HG02970 (cell line): ENCODE data around the gene OR10A2.
"Not testable (repeated sequence)": the region's sequence is repeated elsewhere in the genome, so short reads cannot be mapped to it uniquely, and the experiment has no call there.

Source experiments
- ATAC-seq: cut with Tn5 transposase; IDR thresholded peaks from one replicate; pipeline ENCODE4 v1.9.1; 2021; ENCODE audit warnings: mild to moderate bottlenecking, moderate library complexity, moderate number of reproducible peaks; ENCODE audit not compliant: unreplicated experiment, low FRiP score

The OR10A2 gene, protein sequence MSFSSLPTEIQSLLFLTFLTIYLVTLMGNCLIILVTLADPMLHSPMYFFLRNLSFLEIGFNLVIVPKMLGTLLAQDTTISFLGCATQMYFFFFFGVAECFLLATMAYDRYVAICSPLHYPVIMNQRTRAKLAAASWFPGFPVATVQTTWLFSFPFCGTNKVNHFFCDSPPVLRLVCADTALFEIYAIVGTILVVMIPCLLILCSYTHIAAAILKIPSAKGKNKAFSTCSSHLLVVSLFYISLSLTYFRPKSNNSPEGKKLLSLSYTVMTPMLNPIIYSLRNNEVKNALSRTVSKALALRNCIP

DNA sequence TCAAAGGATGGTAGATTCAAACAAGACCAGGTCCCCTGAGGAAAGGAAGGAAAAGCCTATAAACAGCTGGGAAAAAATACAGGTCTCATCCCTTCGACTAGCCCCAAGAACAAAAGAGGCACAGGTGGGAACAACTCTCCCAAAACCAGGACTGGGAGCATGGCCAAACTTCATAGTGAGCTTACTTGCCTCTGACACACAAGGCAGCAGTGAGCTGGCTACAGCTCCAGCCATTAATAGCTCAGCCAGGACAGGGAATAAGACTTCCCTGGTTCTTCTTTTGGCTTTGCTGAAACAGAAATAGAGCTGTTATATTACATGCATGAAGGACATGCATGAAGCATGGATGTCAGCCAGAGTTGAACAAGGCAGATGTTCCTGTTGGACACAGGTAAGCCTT lies at the start of gene OR10A2:
OR10A2 (plus strand) TSS at position 97 of the 400 bp plus-strand sequence. CDS start 6,698 bp downstream, outside the sequence.
- no peak for ATAC-seq

DNA sequence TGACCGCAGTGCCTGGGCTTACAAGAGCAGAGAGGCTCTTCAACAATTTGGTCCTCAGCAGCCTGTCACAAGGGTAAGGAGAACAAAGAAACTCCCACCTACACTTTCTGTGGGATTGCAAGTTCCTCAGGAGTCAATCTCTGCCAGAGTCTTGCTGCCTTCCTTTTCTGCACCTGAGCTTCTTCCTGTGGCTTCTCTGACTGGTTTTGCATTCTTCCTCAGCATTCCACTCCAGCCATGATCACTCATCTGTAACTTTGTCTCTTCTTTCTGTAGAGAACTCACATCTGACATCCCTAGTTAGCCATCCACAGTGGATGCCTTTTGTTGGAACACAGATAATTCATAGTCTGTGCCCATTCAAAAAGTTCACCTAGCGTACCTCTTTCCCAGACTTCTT lies 49.2 kb upstream of the OR10A2 start:
- ATAC-seq: no peak

DNA sequence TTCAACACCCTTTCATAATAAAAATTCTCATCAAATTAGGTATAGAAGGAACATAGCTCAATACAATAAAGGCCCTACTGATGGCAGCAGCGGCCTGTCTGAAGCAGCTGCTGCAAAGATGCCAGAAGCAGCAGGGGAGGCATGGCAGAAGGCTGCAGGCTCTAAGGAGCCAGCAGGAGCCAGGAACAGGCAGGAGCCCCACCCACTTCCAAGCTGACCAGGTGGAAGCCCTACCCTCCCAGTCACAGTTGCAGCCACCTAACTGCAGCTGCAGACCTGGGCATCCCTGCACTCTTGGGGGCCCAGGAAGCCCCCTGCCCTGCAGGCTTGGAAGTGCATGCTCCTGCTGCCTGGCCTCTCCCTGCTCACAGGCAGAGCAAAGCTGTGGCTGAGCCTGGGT lies 45.2 kb upstream of the OR10A2 start:
- ATAC-seq: no peak

GRCh38 chr11:6818967-6819366 lies 43.9 kb upstream of the OR10A2 start:
- ATAC-seq: no peak

GRCh38 chr11:6824136-6824823 lies 38.6 kb upstream of the OR10A2 start:
- no peak for ATAC-seq

GRCh38 chr11:6825231-6825744 lies 37.6 kb upstream of the OR10A2 start:
- ATAC-seq: no peak

DNA sequence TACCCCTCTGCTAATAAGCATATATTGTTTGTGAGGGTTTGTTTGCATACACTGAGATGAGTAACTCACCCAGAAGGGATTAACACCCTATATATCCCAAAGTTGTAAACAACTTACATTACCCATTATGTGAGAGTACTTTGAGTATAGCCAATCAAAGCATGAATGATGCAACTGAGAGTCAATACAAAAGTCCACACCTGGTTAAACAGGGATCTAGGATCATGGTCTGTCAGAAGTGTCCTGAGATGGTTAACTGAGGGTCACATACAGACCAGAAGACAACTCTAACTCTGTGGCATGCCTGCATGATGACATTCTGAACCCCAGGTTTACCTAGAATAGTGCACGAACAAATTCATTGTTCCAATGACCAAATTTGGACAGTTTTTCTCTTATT lies 34.8 kb upstream of the OR10A2 start:
- ATAC-seq: no peak

DNA sequence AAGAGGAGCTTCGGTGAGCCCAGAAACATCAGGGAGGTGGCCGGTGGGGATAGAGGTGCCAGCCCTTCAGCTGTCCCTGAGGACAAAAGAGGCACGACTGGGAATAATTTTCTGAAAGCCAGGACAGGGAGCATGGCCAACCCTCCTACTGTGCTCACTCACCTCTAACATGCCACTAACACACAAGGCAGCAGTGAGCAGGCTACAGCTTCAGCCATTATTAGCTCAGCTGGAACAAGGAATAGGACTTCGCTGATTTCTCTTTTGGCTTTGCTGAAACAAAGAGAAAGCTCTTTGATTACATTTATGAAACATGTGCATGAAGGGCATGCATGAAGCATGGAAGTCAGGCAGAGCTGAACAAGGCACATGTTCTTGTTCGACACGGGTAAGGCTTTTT lies 29.5 kb upstream of the OR10A2 start:
- ATAC-seq: no peak

DNA sequence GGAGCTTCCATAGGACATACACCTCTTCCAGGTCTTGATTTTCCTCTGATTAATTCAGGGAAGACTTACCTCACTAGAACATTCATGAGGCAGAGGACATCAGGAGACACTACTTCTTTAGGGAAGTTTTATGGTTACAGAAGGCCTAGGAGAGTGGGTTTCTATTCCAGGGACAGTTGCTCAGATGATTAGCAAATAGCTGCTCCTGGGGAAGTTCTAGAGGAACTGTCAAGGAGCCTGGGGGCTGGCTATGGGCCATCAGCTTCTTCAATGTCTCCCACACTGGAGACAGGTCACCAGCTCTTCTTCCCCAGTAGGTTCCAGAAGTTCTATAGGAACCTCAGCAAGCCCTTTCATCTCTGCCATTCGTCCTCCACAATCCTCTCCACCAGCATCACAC lies 28.8 kb upstream of the OR10A2 start:
- ATAC-seq: no peak

DNA sequence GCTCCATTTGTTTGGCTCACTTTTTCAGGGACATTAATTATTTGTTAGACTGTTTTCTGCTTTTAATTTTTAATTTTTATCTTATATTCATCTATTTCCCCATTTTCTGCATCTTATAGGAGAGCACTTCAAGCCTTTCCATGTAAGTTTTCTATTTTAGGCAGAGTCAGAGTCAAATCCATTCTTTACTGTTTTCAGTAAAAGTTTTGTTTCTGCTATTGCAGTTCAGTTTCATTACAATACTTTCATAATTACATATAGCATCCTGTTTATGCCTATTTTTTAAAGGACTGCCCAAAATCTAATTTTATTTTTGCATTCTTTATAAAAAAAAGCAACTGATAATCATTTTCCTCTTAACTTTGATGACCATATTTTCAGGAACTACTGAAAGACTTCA lies 21.2 kb upstream of the OR10A2 start:
- ATAC-seq: no peak

- no peak for ATAC-seq
Measured at GRCh38 chr11:6843670-6844069, 19.2 kb upstream of the OR10A2 start.

GRCh38 chr11:6844356-6844755 lies 18.5 kb upstream of the OR10A2 start:
- ATAC-seq: no peak

DNA sequence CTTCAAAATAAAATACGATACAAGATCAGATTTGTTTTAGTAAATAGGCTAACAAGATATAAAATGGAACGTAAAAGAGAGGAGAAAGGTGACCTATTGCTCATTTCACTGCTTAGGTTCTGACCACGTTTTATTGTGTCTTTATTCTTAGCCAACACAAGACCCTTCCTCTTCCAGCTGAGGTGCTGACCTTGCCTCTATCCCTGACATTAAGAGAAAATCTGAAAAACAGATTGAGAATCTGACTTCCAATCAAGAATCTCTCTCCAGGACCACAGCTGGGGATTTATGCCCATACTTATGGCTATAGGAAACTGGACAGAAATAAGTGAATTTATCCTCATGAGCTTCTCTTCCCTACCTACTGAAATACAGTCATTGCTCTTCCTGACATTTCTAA lies 17.5 kb upstream of the OR10A2 start, which contains the start of gene OR10A5:
OR10A5 (plus strand) TSS at position 301 of the 400 bp plus-strand sequence; CDS start at position 301, 0 bp downstream.
- no peak for ATAC-seq

GRCh38 chr11:6850526-6850925 lies 12.3 kb upstream of the OR10A2 start:
- ATAC-seq: no peak

DNA sequence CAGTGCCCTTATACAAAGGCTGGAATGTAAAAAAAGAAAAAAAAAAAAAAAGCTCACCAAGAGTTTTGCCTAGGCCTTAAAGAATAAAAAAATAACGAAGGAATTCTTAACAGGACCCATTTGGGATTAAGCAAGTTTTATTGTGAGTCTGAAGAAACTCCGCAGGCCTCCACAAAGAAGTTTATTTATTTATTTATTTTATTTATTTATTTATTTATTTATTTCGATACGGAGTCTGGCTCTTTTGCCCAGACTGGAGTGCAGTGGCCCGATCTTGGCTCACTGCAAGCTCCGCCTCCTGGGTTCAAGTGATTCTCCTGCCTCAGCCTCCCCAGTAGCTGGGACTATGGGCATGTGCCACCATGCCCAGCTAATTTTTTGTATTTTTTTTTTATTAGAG lies 8.1 kb upstream of the OR10A2 start:
- not testable (repeated sequence) for ATAC-seq

GRCh38 chr11:6855971-6856541 lies 6.8 kb upstream of the OR10A2 start:
- ATAC-seq: no peak

GRCh38 chr11:6856871-6857270 lies 6.0 kb upstream of the OR10A2 start:
- no peak for ATAC-seq

DNA sequence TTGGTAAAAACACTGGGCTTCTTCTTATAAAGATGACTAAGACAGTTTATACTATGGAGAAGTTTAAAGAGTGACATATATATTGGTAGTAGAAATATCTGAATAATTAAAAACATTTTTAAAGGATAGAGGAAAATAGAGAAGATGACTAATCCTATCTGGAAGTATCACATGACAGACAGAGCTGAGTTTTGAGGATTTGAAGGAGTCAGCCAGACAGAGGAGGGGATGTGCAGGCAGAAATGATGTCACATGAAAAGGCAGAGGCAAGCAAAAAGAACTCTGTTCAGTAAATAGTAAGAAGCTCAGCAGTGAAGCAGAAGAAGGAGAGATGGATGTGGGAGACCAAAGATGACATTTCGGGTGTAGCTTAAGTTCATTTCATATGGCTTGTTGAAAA lies 1.6 kb downstream of the OR10A2 start:
- no peak for ATAC-seq

GRCh38 chr11:6871278-6871677 lies 8.4 kb downstream of the OR10A2 start:
- ATAC-seq: no peak

GRCh38 chr11:6875761-6876160 lies 12.9 kb downstream of the OR10A2 start:
- ATAC-seq: no peak

DNA sequence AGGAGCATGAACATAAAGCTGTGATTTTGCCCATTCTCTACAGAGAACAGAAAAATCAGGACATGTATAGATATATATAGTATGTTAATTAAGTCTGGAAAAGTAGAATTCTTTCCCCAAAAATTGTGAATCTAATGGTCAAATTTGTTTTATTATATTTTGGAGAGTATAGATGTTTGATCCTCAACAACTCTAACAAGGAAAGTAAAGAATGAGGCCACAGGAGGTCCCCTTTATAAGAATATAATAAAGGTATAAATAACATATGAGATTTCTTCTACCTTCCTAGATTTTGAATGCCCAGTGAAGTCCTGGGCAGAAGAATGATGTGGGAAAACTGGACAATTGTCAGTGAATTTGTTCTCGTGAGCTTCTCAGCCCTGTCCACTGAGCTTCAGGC lies 13.5 kb downstream of the OR10A2 start, which contains the start of gene OR10A4:
OR10A4 (plus strand) TSS at position 301 of the 400 bp plus-strand sequence; CDS start at position 324, 23 bp downstream.
- ATAC-seq: no peak
